ENCODE data around the gene TBC1D16.

Gene TBC1D16

DNA sequence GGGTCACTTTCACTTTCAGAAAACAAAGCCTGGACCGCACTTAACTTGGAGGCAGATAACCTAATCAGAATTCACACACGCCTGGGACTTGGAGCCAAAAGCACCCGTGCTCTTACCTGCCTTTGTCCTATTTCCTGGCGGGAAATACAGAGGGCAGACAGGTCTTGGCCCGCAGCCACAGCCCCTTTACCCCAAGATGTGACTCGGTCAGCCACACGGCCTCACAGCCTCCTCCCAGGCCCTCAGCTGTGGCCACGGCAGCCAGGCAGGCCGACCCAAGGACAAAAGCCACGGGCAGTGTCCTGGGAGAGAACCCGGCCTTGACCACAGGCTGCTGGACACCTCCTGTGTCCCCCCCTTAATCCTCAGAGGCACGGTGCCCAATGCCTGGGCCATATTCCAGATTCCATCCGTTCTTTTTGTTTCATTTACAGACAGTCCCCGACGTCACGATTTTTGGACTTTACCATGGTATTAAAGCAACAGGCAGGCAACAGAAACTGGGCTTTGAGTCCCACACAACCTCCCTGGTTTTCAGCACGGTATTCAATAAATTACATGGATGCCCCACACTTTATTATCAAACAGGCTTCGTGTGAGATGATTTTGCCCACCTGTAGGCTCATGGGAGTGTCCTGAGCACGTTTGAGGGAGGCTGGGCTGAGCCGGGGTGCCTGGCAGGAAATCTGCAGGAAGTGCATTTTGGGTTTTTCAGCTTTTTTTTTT, 35.6 kb upstream of the TBC1D16 start:
- peak overlapping the region; percentile 100 for H3K27ac ChIP-seq
- TF ChIP-seq, protein P1, sequence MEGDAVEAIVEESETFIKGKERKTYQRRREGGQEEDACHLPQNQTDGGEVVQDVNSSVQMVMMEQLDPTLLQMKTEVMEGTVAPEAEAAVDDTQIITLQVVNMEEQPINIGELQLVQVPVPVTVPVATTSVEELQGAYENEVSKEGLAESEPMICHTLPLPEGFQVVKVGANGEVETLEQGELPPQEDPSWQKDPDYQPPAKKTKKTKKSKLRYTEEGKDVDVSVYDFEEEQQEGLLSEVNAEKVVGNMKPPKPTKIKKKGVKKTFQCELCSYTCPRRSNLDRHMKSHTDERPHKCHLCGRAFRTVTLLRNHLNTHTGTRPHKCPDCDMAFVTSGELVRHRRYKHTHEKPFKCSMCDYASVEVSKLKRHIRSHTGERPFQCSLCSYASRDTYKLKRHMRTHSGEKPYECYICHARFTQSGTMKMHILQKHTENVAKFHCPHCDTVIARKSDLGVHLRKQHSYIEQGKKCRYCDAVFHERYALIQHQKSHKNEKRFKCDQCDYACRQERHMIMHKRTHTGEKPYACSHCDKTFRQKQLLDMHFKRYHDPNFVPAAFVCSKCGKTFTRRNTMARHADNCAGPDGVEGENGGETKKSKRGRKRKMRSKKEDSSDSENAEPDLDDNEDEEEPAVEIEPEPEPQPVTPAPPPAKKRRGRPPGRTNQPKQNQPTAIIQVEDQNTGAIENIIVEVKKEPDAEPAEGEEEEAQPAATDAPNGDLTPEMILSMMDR (conservative IDR thresholded peaks at IDR 0.05): no peak

DNA sequence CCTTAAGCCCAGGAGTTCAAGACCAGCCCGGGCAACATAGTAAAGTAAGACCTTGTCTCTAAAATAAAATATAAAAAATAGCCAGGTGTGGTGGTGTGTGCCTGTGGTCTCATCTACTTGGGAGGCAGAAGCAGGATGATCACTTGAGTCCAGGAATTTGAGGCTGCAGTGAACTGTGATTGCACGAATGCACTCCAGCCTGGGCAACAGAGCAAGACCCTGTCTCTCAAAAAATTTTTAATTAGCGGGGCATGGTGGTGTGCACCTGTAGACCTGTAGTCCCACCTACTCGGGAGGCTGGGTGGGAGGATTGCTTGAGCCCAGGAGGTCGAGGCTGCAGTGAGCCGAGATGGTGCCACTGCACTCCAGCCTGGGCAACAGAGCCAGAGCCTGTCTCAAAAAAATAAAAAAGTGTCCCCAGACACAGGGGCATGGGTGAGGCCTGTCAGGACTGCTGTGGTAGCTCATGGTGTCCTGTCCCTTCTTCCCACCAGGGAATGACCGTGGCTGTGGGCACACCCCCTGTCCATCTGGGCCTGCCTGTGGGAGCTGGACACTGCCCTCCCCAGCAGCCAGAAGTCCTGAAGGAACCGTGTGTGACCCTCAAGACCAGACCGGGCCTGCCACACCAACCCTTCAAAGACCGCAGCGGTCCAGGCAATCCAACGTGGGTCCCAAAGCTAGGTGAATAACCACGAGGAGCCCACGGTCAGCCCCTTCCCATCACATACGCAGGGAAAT, 34.9 kb upstream of the TBC1D16 start:
- peak overlapping the region; percentile 100 for H3K27ac ChIP-seq
- TF ChIP-seq, protein P1 (conservative IDR thresholded peaks at IDR 0.05): no peak

DNA sequence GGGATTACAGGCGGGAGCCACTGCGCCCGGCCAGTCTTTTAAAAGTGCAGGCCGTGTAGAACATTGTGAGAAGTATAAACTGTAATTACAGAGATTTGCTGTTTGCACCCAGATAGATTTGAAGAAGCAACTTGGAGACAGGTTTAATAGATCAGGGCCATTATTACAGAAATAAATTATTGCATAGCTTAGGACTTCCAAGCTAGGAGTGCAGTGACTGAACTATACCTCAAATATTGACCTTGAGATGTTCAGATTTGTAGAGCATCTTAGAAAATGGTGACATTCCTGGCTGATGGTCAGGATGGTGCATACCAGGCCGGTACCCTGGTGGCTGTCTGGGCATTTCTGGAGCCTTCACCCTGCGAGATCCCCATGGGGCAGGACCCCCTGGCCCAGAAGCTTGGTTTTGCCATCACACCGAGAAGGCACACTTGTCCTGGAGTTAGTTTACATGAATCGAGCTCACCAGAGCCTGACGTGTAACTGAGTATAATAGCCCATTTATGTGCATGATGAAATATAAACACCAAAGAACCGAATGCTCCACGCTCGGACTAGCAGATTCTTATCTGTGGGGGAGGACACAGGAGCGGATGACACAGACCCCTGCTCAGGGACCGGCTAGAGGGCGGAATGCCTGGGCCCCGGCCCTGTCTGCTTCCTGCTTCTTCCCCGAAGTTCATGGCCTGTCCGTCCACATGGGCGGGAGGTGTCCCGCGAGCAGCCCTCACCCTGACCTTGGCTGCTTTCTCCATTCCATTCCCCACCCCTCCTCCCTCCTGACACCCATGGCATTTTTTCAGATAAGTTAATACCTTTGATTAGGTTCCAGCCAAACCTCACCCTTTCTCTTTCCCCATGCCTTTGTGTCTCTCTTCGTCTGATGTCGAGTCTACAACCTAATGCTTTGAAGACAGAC, 32.9 kb upstream of the TBC1D16 start:
- TF ChIP-seq, protein P1 (conservative IDR thresholded peaks at IDR 0.05): no peak
- H3K27ac ChIP-seq: peak overlapping the region; percentile 100

DNA sequence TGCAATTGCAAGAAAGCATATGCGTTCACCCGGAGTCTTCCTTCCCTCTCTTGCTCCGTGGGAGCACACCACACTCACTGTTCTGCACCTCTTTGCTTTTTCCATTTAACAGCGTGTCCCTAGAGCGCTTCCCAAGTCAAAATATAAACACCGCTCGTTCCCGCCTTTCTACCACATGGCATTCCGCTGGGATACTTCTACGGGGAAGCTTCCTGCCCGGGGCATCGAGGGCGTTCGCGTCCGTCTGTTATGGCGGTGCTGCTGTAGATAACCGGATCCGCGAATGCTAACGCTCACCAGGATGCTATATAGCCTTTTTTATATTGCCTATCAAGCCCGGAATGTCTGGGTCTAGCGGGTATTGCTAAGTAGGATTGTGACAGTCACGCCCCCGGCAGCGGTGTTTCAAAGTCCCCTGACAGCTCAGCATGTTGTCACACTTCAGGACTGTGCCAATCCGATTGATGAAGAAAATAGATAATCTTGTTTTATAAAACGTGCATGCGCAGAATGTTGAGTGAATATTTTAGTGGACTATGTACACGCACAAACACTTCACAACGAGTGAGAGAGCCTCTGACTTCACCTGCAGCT, 31.8 kb upstream of the TBC1D16 start:
- TF ChIP-seq, protein P1 (conservative IDR thresholded peaks at IDR 0.05): no peak
- peak overlapping the region; percentile 100 for H3K27ac ChIP-seq

DNA sequence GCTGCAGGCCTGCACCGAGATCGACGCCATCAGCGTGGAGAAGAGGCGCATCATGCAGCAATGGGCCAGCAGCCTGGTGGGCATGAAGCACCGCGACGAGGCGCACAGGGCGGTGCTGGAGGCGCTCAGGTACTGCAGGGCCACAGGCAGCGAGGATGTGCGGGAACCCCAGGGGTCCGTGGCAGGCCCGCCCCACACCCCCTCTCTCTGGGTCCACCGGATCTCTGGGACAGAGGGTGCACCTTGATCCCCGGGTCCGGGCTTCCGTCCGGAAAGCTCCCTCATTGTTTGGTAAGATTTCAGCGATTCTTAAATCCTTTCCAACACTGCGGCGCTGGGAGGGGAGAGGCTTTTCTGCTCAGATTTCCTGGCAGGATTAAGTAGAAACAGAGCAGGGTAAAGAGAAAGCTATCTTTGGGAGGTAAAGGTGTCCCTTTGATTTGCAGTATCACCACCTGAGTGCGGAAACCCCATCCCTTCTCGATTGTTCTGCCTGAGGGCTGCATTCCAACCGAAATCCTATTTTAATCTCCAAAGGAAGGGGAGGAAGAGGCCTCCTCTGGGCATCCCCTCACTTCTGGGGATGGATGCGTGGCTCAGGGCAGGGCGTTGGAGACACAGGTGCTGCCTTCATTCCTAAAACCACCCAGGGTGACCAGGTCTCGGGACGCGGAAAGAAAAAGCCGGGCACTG, 30.0 kb upstream of the TBC1D16 start:
- peak overlapping the region; percentile 100 for H3K27ac ChIP-seq
- TF ChIP-seq, protein P1 (conservative IDR thresholded peaks at IDR 0.05): no peak

DNA sequence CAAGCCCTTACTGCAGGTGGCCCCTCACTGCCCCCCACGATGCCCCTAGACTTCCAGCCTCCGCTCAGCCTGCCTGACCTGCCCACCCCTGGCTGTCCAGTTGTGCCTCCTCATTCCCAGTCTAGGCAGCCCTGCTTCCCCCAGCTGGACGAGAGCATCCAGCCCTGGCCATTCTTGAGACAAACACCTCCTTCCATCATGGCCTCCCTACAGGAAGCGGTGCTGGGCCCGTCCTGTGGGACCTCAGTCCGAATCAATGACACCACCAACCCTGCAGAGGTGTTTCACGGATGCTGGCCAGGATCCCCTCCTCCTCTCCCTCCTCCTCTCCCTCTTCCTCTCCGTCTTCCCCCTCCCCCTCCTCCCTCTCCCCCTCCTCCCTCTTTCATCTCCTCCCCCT, 29.0 kb upstream of the TBC1D16 start:
- TF ChIP-seq, protein P1 (conservative IDR thresholded peaks at IDR 0.05): no peak
- H3K27ac ChIP-seq: peak overlapping the region; percentile 18; the same call in 1 of the 2 replicates
